Ishikawa (cell line): ENCODE results near the gene GSK3A.

ENCODE experiments used
- CEBPB ChIP-seq: IDR thresholded peaks from 2 replicates; pipeline ENCODE4 v1.6.1; 2012
- CREB1 ChIP-seq: IDR thresholded peaks from 2 replicates; pipeline ENCODE4 v1.6.1; 2012; ENCODE audit warnings: low read depth
- EGR1 ChIP-seq: IDR thresholded peaks from 2 replicates; pipeline ENCODE4 v1.6.1; 2012
- EP300 ChIP-seq: IDR thresholded peaks from 2 replicates; pipeline ENCODE4 v1.6.1; 2012; ENCODE audit warnings: borderline replicate concordance
- FOXM1 ChIP-seq: IDR thresholded peaks from 2 replicates; pipeline ENCODE4 v1.6.1; 2012; ENCODE audit warnings: low read depth, borderline replicate concordance
- MAX ChIP-seq: IDR thresholded peaks from 2 replicates; pipeline ENCODE4 v1.6.1; 2012
- NFIC ChIP-seq: IDR thresholded peaks from 2 replicates; pipeline ENCODE4 v1.6.1; 2012
- RAD21 ChIP-seq: IDR thresholded peaks from 2 replicates; pipeline ENCODE4 v1.6.1; 2012; ENCODE audit warnings: low read depth
- REST ChIP-seq: IDR thresholded peaks from 2 replicates; pipeline ENCODE4 v1.6.1; 2012; ENCODE audit warnings: low read depth, mild to moderate bottlenecking
- TAF1 ChIP-seq: IDR thresholded peaks from 2 replicates; pipeline ENCODE4 v1.6.1; 2012; ENCODE audit warnings: low read depth, mild to moderate bottlenecking
- TCF12 ChIP-seq: IDR thresholded peaks from 2 replicates; pipeline ENCODE4 v1.6.1; 2012; ENCODE audit warnings: low read depth
- TEAD4 ChIP-seq: IDR thresholded peaks from 2 replicates; pipeline ENCODE4 v1.6.1; 2012
- USF1 ChIP-seq: IDR thresholded peaks from 2 replicates; pipeline ENCODE4 v1.6.1; 2012
- YY1 ChIP-seq: IDR thresholded peaks from 2 replicates; pipeline ENCODE4 v1.6.1; 2012; ENCODE audit warnings: low read depth
- ZBTB7A ChIP-seq: IDR thresholded peaks from 2 replicates; pipeline ENCODE4 v1.6.1; 2012; ENCODE audit warnings: low read depth

GSK3A gene

GRCh38 chr19:42276284-42276683 lies 33.9 kb upstream of the GSK3A start:
- TF ChIP-seq RAD21 (no peak), ZBTB7A (no peak), REST (no peak), NFIC (no peak), EP300 (no peak), TCF12 (no peak), MAX (no peak), CEBPB (no peak), FOXM1 (no peak), CREB1 (no peak), TEAD4 (no peak), TAF1 (no peak), USF1 (no peak), EGR1 (no peak), YY1 (no peak)

GRCh38 chr19:42275517-42275916 lies 33.1 kb upstream of the GSK3A start:
- no peak for TF ChIP-seq EGR1
- no peak for TF ChIP-seq REST
- no peak for TF ChIP-seq NFIC
- no peak for TF ChIP-seq MAX
- TF ChIP-seq YY1: no peak
- TF ChIP-seq TEAD4: no peak
- TF ChIP-seq CREB1: no peak
- TF ChIP-seq TAF1: no peak
- TF ChIP-seq RAD21: no peak
- TF ChIP-seq USF1: no peak
- TF ChIP-seq FOXM1: no peak
- no peak for TF ChIP-seq CEBPB
- no peak for TF ChIP-seq TCF12
- no peak for TF ChIP-seq EP300
- TF ChIP-seq ZBTB7A: no peak

GRCh38 chr19:42275103-42275502 lies 32.7 kb upstream of the GSK3A start:
- TF ChIP-seq NFIC (no peak), REST (no peak), TAF1 (no peak), CEBPB (no peak), EGR1 (no peak), FOXM1 (no peak), TEAD4 (no peak), MAX (no peak), TCF12 (no peak), CREB1 (no peak), ZBTB7A (no peak), RAD21 (no peak), EP300 (no peak)

GRCh38 chr19:42274065-42274682 lies 31.8 kb upstream of the GSK3A start:
- TF ChIP-seq CREB1 (no peak), TCF12 (no peak), RAD21 (no peak), EP300 (no peak), FOXM1 (no peak), EGR1 (no peak), MAX (no peak), CEBPB (no peak), NFIC (no peak), USF1 (no peak), TAF1 (no peak), ZBTB7A (no peak), YY1 (no peak), REST (no peak), TEAD4 (no peak)
